Endothelial cell of umbilical vein (primary cell): ENCODE data around the gene GAPDH. TPM values are rescaled to one million over a fixed set of nuclear protein-coding genes. Genes with fewer than 3 reads are reported as not detected.

ENCODE experiments used
- Bru-seq: library from RNA; stranded (reverse); fragments of 400-500 nt; gene quantifications from one replicate; lab custom pipeline; 2021; lab: Mats Ljungman, UMichigan
- BruChase-seq, 2 experiments: library from RNA; stranded (reverse); fragments of 400-500 nt; gene quantifications; one replicate each; lab custom pipeline; 2021; lab: Mats Ljungman, UMichigan
- BruUV-seq: library from RNA; stranded (reverse); fragments of 400-500 nt; replicated peaks from 2 replicates; lab custom pipeline; 2021; lab: Mats Ljungman, UMichigan
- CTCF ChIA-PET: fragments of 300-600, 350-600 bp; sonication (Branson Sonifier 250); formaldehyde crosslinking; loops from one replicate; lab custom pipeline; 2021; ENCODE audit warnings: antibody characterized with exemption, inconsistent platforms; lab: Charles Lee
- POLR2A ChIA-PET: fragments of 300-600, 350-600 bp; sonication (Branson Sonifier 250); formaldehyde crosslinking; loops from one replicate; lab custom pipeline; 2021; ENCODE audit warnings: antibody characterized with exemption, inconsistent platforms; lab: Charles Lee
- DNase-seq: peaks from one replicate; pipeline ENCODE4 v3.0.0-alpha.2; 2011; ENCODE audit warnings: low read depth, low spot score
- FAIRE-seq: peaks from 2 replicates; lab custom pipeline; 2011; peaks lifted over from hg19 to GRCh38; lab: Jason Lieb, UNC
- H2AFZ ChIP-seq: 2 replicates; pipeline ENCODE4 v1.6.0; 2012; ENCODE audit warnings: low read depth, low read length, control low read depth, inconsistent platforms
- H3K27ac ChIP-seq: 2 replicates; pipeline ENCODE4 v1.5.1; 2011; ENCODE audit warnings: low read depth, mild to moderate bottlenecking, control low read depth, low read length, moderate library complexity; ENCODE audit not compliant: insufficient read depth
- H3K27me3 ChIP-seq, 2 experiments: 2 replicates each; pipeline versions ENCODE4 v1.6.0 to v1.6.1; 2011; ENCODE audit warnings: low read length in 2 of 2, mixed read lengths in 1 of 2; ENCODE audit not compliant: control insufficient read depth in 2 of 2, insufficient read depth in 2 of 2
- H3K36me3 ChIP-seq, 2 experiments: 2 replicates in 1 of 2; 3 replicates in 1 of 2; pipeline ENCODE4 v1.5.1; 2011; ENCODE audit warnings: low read length in 2 of 2, mild to moderate bottlenecking in 1 of 2, moderate library complexity in 1 of 2; ENCODE audit not compliant: control insufficient read depth in 2 of 2, insufficient read depth in 2 of 2; ENCODE audit errors: extremely low read depth in 1 of 2
- H3K4me1 ChIP-seq: 3 replicates; pipeline ENCODE4 v1.5.1; 2011; ENCODE audit warnings: mild to moderate bottlenecking, low read length; ENCODE audit not compliant: control insufficient read depth, insufficient read depth; ENCODE audit errors: extremely low read depth
- H3K4me2 ChIP-seq: 2 replicates; pipeline ENCODE4 v1.6.1; 2011; ENCODE audit warnings: low read length, control low read depth, mixed read lengths; ENCODE audit not compliant: insufficient read depth
- H3K4me3 ChIP-seq, 3 experiments: fragments of 200-600 bp in 1 of 3; sonication (generic), shearing (Covaris generic) in 1 of 3; replicated peaks in 1 of 3; 2 replicates each; pipeline ENCODE4 v1.5.1; 2011 to 2016; ENCODE audit warnings: control low read depth in 3 of 3, low read length in 3 of 3, mild to moderate bottlenecking in 2 of 3, inconsistent platforms in 1 of 3, low read depth in 1 of 3, moderate library complexity in 1 of 3; ENCODE audit not compliant: insufficient read depth in 1 of 3
- H3K79me2 ChIP-seq: 2 replicates; pipeline ENCODE4 v1.6.0; 2012; ENCODE audit warnings: low read length, inconsistent platforms; ENCODE audit not compliant: control insufficient read depth, insufficient read depth
- H3K9ac ChIP-seq: replicated peaks from 2 replicates; pipeline ENCODE3; 2011; ENCODE audit warnings: low read length, control low read depth; ENCODE audit not compliant: insufficient read depth; ENCODE audit errors: extremely low read depth
- H3K9me1 ChIP-seq: replicated peaks from 3 replicates; pipeline ENCODE4 v1.6.0; 2011; ENCODE audit warnings: mild to moderate bottlenecking, low read length; ENCODE audit not compliant: control insufficient read depth, insufficient read depth; ENCODE audit errors: extremely low read depth
- H3K9me3 ChIP-seq: replicated peaks from 2 replicates; pipeline ENCODE4 v1.5.1; 2012; ENCODE audit warnings: low read length, inconsistent platforms; ENCODE audit not compliant: control insufficient read depth, insufficient read depth
- H4K20me1 ChIP-seq: replicated peaks from 2 replicates; pipeline ENCODE3; 2011; ENCODE audit warnings: mild to moderate bottlenecking, low read length; ENCODE audit not compliant: control insufficient read depth, insufficient read depth; ENCODE audit errors: extremely low read depth
- CTCF ChIP-seq, 2 donors: IDR thresholded peaks; 1 replicate in 1 of 2; 2 replicates in 1 of 2; pipeline ENCODE4 v1.5.1; 2011; ENCODE audit warnings: low read length in 2 of 2, mild to moderate bottlenecking in 2 of 2, moderate library complexity in 2 of 2, control low read depth in 1 of 2, inconsistent platforms in 1 of 2, low read depth in 1 of 2; ENCODE audit not compliant: insufficient read depth in 1 of 2; ENCODE audit errors: extremely low read depth in 1 of 2
- EZH2 ChIP-seq: IDR thresholded peaks from 2 replicates; pipeline ENCODE4 v1.6.1; 2012; ENCODE audit warnings: borderline replicate concordance, low read depth, mild to moderate bottlenecking, moderate library complexity, low read length, inconsistent platforms; ENCODE audit not compliant: severe bottlenecking
- FOS ChIP-seq: IDR thresholded peaks from 2 replicates; pipeline ENCODE4 v1.6.1; 2011; ENCODE audit warnings: mild to moderate bottlenecking, low read length, moderate library complexity, borderline replicate concordance; ENCODE audit not compliant: insufficient read depth
- GATA2 ChIP-seq: IDR thresholded peaks from 2 replicates; pipeline ENCODE4 v1.7.0; 2011; ENCODE audit warnings: low read depth, mild to moderate bottlenecking, moderate library complexity, mixed read lengths, low read length; ENCODE audit not compliant: insufficient read length, insufficient read depth
- JUN ChIP-seq: IDR thresholded peaks from 2 replicates; pipeline ENCODE4 v1.6.1; 2011; ENCODE audit warnings: borderline replicate concordance, low read depth; ENCODE audit not compliant: insufficient read length, insufficient read depth
- MAX ChIP-seq: IDR thresholded peaks from 2 replicates; pipeline ENCODE4 v1.6.1; 2011; ENCODE audit not compliant: insufficient read depth, insufficient read length
- MYC ChIP-seq: IDR thresholded peaks from one replicate; pipeline ENCODE4 v1.6.1; 2011; ENCODE audit warnings: mild to moderate bottlenecking, low read depth, low read length
- POLR2A ChIP-seq: IDR thresholded peaks from 2 replicates; pipeline ENCODE4 v1.6.1; 2012; ENCODE audit warnings: low read depth, mild to moderate bottlenecking, control low read depth, low read length
- POLR2AphosphoS5 ChIP-seq: IDR thresholded peaks from 2 replicates; pipeline ENCODE4 v1.6.1; 2012; ENCODE audit warnings: low read depth, mild to moderate bottlenecking, control low read depth, low read length, moderate library complexity; ENCODE audit not compliant: insufficient read depth
- dilution Hi-C: fragments of 300-500 bp; cut with MboI; formaldehyde crosslinking; loops from one replicate; pipeline ENCODE4 v1.15.0; 2019; ENCODE audit warnings: low sequenced_read_pairs; ENCODE audit not compliant: extremely low pct_ligation_motif_present
- intact Hi-C: fragments of 100-400 bp; cut with micrococcal nuclease; formaldehyde crosslinking; loops from one replicate; pipeline ENCODE4 v1.10.0; 2022
- long read RNA-seq: library from polyadenylated mRNA; stranded (forward); transcript quantifications from one replicate; pipeline ENCODE4 v2.0.0, GENCODE V29; 2021
- polyA minus RNA-seq, 3 experiments: library from RNA; depleted of rRNA, polyadenylated mRNA; stranded (reverse); fragments of >200 nt; gene quantifications; 1 replicate in 1 of 3; 2 replicates in 2 of 3; pipeline ENCODE4 v1.2.3, GENCODE V29; 2011
- polyA plus RNA-seq, 4 experiments: library from polyadenylated mRNA; depleted of rRNA in 3 of 4; stranded (reverse) in 3 of 4; unstranded in 1 of 4; fragments of >200 nt; gene quantifications; 2 replicates each; pipeline versions ENCODE4 v1.2.1 to v1.2.3, GENCODE V29; 2011 to 2012; ENCODE audit warnings: missing spikeins in 1 of 4
- total RNA-seq: library from RNA; stranded (reverse); gene quantifications from 2 replicates; pipeline ENCODE4 v1.2.3, GENCODE V29; 2021

GAPDH gene
- total RNA-seq, result 4,245 and 4,648 TPM in 2 replicates
- 8,748 and 10,370 TPM in 2 replicates for polyA plus RNA-seq
- polyA plus RNA-seq (2011; cell fraction: cytosol; rRNA removed), result 9,573 and 9,900 TPM in 2 replicates
- 2,700 and 3,179 TPM in 2 replicates for polyA plus RNA-seq (2011; cell fraction: nucleus; rRNA removed)
- polyA plus RNA-seq (2012), result 5,034 and 5,687 TPM in 2 replicates
- polyA minus RNA-seq, result 7,250 and 7,739 TPM in 2 replicates
- polyA minus RNA-seq (2011; cell fraction: cytosol; rRNA and poly(A)+ RNA removed), result 5,221 TPM
- 818 and 923 TPM in 2 replicates for polyA minus RNA-seq (2011; cell fraction: nucleus; rRNA and poly(A)+ RNA removed)
- Bru-seq, nascent RNA, result percentile 99 among the genes with signal in this experiment
- percentile 100 among the genes with signal in this experiment for BruChase-seq, experiment 1, labeled RNA remaining after a 6-hour chase
- BruChase-seq, experiment 2, labeled RNA remaining after a 2-hour chase, result percentile 100 among the genes with signal in this experiment
- long read RNA-seq, transcript GAPDH-204 (8 exons, 1,256 nt), result minor isoform, 363 of 5,758 reads
- long read RNA-seq, transcript GAPDH-205 (9 exons, 1,348 nt), result minor isoform, 28 of 5,758 reads
- long read RNA-seq, transcript GAPDH-201 (9 exons, 1,875 nt), result major isoform, 4,662 of 5,758 reads
- long read RNA-seq, partial matches to known transcripts, result 452 of 5,758 reads
- long read RNA-seq, other reads (novel, unspliced or antisense), result 246 of 5,758 reads

- peaks cover 25 to 39% of the 10 kb centered on the region in 2 experiments for H3K36me3 ChIP-seq
- peak; percentile 25 for TF ChIP-seq FOS
- no peak for TF ChIP-seq CTCF (IDR thresholded peaks at IDR 0.05; ENCODE audit: extremely low read depth in 1 of 2, insufficient read depth in 1 of 2, low read depth in 1 of 2, low read length in 2 of 2)
- peak; percentile 36 for TF ChIP-seq MAX
- peak; percentile 99 for TF ChIP-seq POLR2A
- TF ChIP-seq POLR2AphosphoS5, result peak; percentile 100
- TF ChIP-seq GATA2, result no peak
- TF ChIP-seq MYC, result no peak
- TF ChIP-seq EZH2, result no peak
- TF ChIP-seq JUN, result no peak
- no peaks in the 10 kb centered on the region for H3K27me3 ChIP-seq
- DNase-seq (peak; percentile 95), FAIRE-seq (peak; percentile 96)
- peak within 1 kb of the TSS; percentile 96 for H3K9ac ChIP-seq
- peak within 1 kb of the TSS; percentile 61 for H2AFZ ChIP-seq
- ChIA-PET POLR2A (interaction anchor here (0.6 to 2.4 kb wide), 21 partner anchors 10 to 198 kb away, joined by 3 to 25 read pairs (median 5); partner anchors contain the start of genes MRPL51 and VAMP1), CTCF (interaction anchor here (0.5 to 1.1 kb wide), 6 partner anchors 18 to 110 kb away, joined by 3 to 5 read pairs (median 4); partner anchors contain the start of gene VAMP1)
- peaks cover 34% of the 10 kb centered on the region for H3K4me1 ChIP-seq
- H3K4me2 ChIP-seq, result peak within 1 kb of the TSS; percentile 60
- intact Hi-C loops (loop anchor here (1.0 to 2.0 kb wide), 4 partner anchors 21 to 211 kb away; partner anchors contain the start of gene MRPL51), dilution Hi-C loops (no loop called here)
- BruUV-seq, result no TSS peak
- no peaks in the 10 kb centered on the region for H3K9me1 ChIP-seq
- peak within 1 kb of the TSS; percentile 73 for H3K27ac ChIP-seq
- H3K9me3 ChIP-seq, result no peaks in the 10 kb centered on the region
- H3K4me3 ChIP-seq, result peak within 1 kb of the TSS; percentile 68 to 70 (median 68)
- H3K79me2 ChIP-seq, result peaks cover 31% of the 10 kb centered on the region
- no peaks in the 10 kb centered on the region for H4K20me1 ChIP-seq
Observed at GRCh38 chr12:6533923-6534694, at the start of gene GAPDH. Gene GAPDH (plus strand): TSS chr12:6534517. CDS start chr12:6534833, 316 bp downstream.
